ENCODE data around the gene PCED1B.
"Not testable (repeated sequence)": the region's sequence is repeated elsewhere in the genome, so short reads cannot be mapped to it uniquely, and the experiment has no call there.

The PCED1B gene

DNA sequence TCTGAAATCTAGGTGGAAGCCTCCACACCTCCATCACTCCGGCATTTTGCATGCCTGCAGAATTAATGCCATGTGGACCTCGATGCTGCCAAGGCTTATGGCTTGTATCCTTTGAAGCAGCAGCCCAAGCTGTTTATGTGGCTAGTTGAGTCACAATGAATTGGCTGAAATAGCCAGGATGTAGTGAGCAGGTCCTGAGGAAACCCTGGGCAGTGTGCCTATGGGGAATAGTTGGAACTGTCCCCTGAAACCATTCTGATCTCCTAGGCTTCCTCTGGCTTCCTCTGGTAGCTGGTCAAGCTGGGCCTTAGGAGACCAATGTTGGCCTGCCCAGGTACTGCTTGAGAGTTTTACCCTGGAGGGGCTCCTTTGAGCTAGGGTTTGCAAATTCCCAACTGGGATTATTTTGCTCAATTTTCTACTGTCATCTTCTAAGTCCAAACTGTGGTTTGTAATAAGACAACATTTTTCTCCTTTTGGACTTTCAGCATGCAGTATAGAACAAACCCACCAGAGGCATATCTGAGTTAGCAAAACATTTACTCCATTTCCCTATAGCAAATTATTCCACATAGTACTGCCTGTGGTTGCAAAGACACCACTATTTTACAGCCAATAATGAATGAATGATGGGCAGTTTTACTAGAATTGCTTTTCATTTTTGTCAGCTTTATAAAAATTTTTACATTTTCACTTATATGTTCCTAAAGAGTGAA lies 85.5 kb downstream of the PCED1B start:
- no peak for DNase-seq (ENCODE audit: low read depth in 2 of 2)

GRCh38 chr12:47165934-47166333 lies 86.5 kb downstream of the PCED1B start:
- DNase-seq (ENCODE audit: low read depth in 2 of 2): no peak

GRCh38 chr12:47166365-47166764 lies 86.9 kb downstream of the PCED1B start:
- no peak for DNase-seq (ENCODE audit: low read depth in 2 of 2)

GRCh38 chr12:47170281-47170680 lies 90.9 kb downstream of the PCED1B start:
- not testable (repeated sequence) for DNase-seq (ENCODE audit: low read depth in 2 of 2)

- DNase-seq (ENCODE audit: low read depth in 2 of 2): no peak
These were observed 98.6 kb downstream of the PCED1B start for GRCh38 chr12:47178014-47178413.

- DNase-seq (ENCODE audit: low read depth in 2 of 2): not testable (repeated sequence)
These were observed 102.9 kb downstream of the PCED1B start for GRCh38 chr12:47182164-47182938.

- no peak for DNase-seq (ENCODE audit: low read depth in 2 of 2)
These were observed 104.8 kb downstream of the PCED1B start for GRCh38 chr12:47184229-47184628.

DNA sequence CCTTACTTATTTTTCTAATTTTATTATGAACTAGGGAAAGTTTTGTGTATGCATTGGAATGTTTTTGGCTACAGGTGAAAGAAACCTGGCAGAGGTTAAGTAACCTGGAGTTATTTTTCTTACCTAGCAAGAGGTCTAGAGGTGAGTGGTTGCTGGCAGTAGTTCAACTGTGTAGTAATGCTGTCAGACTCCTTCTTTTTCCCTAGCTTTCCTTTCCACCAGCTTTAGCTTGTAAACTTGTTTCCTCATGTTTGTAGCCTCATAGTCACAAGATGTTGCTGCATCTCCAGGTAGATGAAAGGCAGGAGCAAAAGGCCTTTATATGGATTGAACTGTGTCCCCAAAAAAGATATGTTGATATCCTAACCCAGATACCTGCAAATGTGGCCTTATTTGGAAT lies 105.4 kb downstream of the PCED1B start:
- DNase-seq (ENCODE audit: low read depth in 2 of 2): no peak

- no peak for DNase-seq (ENCODE audit: low read depth in 2 of 2)
These were observed 106.8 kb downstream of the PCED1B start for GRCh38 chr12:47186246-47186645.

GRCh38 chr12:47188576-47189441 lies 109.4 kb downstream of the PCED1B start:
- no peak for DNase-seq (ENCODE audit: low read depth in 2 of 2)

GRCh38 chr12:47189728-47190127 lies 110.3 kb downstream of the PCED1B start:
- no peak for DNase-seq (ENCODE audit: low read depth in 2 of 2)

- no peak for DNase-seq (ENCODE audit: low read depth in 2 of 2)
These were observed 110.9 kb downstream of the PCED1B start for GRCh38 chr12:47190271-47190750.

DNA sequence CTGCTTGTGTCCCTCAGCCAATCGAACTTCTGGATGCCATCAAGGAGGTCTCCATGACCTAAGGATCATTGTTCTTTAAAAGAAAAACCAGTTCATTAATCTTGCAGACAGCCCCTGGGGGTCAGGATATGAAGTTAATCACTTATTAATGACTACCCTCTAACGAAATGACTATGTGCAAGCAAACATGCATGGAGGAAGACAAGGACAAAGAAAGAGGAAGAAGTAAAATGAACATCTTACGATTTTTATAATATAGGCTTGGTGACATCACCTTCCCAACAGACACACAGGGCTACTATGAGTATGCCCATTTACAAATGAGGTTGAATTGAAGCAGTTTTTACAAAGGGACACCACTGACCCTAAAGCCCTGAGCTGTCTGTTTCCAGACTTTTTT lies 111.5 kb downstream of the PCED1B start:
- DNase-seq (ENCODE audit: low read depth in 2 of 2): no peak

- no peak for DNase-seq (ENCODE audit: low read depth in 2 of 2)
These were observed 112.6 kb downstream of the PCED1B start for GRCh38 chr12:47192051-47192450.

DNA sequence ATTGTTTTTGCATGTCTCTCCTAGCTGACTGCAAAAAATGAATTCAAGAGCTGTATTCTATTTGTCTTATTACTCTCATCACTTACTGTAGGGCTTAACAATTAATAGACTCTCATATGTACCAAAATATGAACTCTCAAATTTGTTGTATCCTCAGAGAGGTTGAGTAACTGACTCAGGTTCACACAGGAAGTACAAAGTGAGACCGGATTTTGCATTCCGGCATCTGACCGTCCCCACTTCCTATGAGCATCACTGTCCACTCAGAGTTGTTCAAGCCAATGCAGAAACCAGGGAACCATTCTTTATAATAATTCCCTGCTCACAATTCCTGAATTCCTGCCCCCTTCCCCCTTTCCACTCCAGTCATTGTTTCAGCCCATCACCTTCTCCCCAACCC lies 113.6 kb downstream of the PCED1B start:
- DNase-seq (ENCODE audit: low read depth in 2 of 2): no peak

GRCh38 chr12:47194501-47194900 lies 115.1 kb downstream of the PCED1B start:
- DNase-seq (ENCODE audit: low read depth in 2 of 2): no peak

DNA sequence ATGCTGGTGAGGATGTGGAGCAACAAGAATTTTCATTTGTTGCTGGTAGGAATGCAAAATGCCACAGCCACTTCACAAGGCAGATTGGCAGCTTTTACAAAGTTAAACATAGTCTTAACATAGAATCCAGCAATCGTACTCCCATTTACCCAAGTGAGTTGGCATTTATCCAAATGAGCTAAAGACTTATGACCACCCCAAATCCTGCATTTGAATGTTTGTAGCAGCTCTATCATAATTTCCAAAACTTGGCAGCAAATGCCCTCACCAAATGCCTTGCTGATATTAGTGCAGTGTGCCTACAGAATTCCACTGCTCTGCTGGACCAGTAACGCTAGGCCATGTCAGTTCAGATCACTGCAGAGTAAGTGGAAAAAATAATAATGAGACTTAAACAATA lies 121.0 kb downstream of the PCED1B start:
- no peak for DNase-seq (ENCODE audit: low read depth in 2 of 2)

DNA sequence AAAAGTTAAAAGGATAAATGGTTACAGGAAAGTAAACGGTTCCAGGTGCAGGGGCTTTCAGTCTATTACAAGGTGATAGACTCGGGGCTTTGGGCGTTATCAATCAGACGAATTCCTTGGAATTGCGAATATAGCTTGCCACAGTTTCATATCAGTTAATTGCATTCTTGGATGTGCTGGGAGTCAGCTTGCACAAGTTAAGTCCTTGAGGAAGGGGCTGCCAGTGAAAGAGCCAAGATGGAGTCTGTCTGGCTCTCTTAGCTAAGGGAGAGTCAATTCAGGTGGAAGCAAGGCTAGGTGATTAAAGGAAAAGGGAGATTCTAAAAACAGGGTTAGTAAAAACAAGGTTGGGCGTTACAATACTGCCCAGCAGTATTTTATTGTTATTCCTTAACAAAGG lies 121.8 kb downstream of the PCED1B start:
- DNase-seq (ENCODE audit: low read depth in 2 of 2): not testable (repeated sequence)

GRCh38 chr12:47202176-47202575 lies 122.8 kb downstream of the PCED1B start:
- no peak for DNase-seq (ENCODE audit: low read depth in 2 of 2)

GRCh38 chr12:47205532-47206449 lies 126.4 kb downstream of the PCED1B start:
- no peak for DNase-seq (ENCODE audit: low read depth in 2 of 2)

Data from activated CD4-positive, alpha-beta T cell treated with anti-CD3 and anti-CD28 coated beads for 24 hours (primary cell).